ENCODE measurements around the gene ATG16L2.
A peak's percentile ranks its signal among the peaks of the same experiment; 100 is the strongest.

The ATG16L2 gene

DNA sequence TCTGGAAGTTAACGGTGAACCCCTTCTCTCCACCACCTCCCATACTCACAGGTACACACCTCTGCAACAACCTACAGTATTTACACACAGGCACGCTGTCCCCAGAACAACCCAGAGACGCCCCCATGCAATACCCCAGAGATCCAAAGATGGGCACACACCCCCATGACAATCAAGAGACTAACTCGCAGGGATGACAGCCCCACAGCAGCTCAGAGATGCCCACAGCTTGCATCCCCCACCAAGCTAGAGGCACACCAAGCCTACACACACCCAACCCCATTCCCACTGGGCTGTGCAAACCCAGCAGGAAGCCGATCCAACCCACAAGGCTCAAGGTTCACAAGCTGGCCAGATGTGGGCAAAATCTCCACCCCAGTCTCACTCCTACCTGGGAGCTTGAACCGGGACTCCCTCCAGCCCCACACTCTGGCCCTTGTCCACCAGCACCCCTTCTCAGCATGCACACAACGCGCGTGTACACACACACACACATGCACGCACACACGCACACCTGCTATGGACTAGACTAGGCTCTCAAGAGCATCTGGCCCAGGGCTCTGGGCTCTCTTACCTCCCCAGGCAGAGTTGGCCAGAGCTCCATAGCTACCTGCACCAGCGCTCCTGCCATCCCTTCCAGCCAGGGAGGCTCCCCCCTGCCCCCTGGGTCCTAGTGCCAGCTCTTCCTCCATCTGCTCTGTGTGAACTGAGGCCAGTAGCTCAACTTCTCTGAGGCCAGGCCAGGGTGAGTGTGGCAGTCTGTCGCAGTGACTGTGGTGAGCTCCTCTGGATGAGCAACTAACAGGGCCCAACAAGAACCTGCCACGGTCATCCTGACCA, 31.9 kb upstream of the ATG16L2 start:
- no peak overlapping the region for H3K27ac ChIP-seq (ENCODE audit: low read length, poor library complexity, severe bottlenecking)
- DNase-seq: no peak
- H3K4me1 ChIP-seq (ENCODE audit: control insufficient read depth, insufficient read depth, low read depth, low read length): peaks cover 40% of the 10 kb centered on the region
- H2BK15ac ChIP-seq (ENCODE audit: low read depth, poor library complexity, severe bottlenecking): no peak overlapping the region
- no peaks in the 10 kb centered on the region for H3K9me3 ChIP-seq (ENCODE audit: control insufficient read depth, low read length)
- no peak overlapping the region for H4K91ac ChIP-seq (ENCODE audit: low read length)
- H2BK5ac ChIP-seq (ENCODE audit: low read depth, low read length, poor library complexity, severe bottlenecking): no peak overlapping the region
- H2AK5ac ChIP-seq (ENCODE audit: low read length, severe bottlenecking): no peak overlapping the region
- H3K79me1 ChIP-seq (replicated peaks; ENCODE audit: low read length, poor library complexity, severe bottlenecking): no peaks in the 10 kb centered on the region
- H3K4me3 ChIP-seq (ENCODE audit: insufficient read depth in 1 of 2, low read depth in 1 of 2, low read length in 2 of 2): peak overlapping the region; percentile 64 to 66
- peaks cover 0 to 7% of the 10 kb centered on the region in 2 experiments for H3K36me3 ChIP-seq (ENCODE audit: control insufficient read depth in 1 of 2, insufficient read depth in 2 of 2, low read depth in 1 of 2, low read length in 2 of 2)
- H2BK12ac ChIP-seq (ENCODE audit: low read length in 2 of 2): no peak overlapping the region
- H3K9ac ChIP-seq (ENCODE audit: low read length): no peak overlapping the region
- no peak overlapping the region for H3K14ac ChIP-seq (ENCODE audit: low read length in 2 of 2)
- H4K8ac ChIP-seq (ENCODE audit: low read length): no peak overlapping the region
- WGBS: 36% methylated on average over 14 of the region's 14 CpGs
- H2AFZ ChIP-seq (ENCODE audit: low read depth, low read length): no peak overlapping the region
- peak overlapping the region in 1 of 2 experiments; percentile 18 for H3K18ac ChIP-seq (ENCODE audit: low read depth in 1 of 2, low read length in 2 of 2)
- no peak overlapping the region for H2BK120ac ChIP-seq (ENCODE audit: low read depth, low read length)
- peaks cover 4 to 13% of the 10 kb centered on the region in 2 experiments for H3K27me3 ChIP-seq (ENCODE audit: control insufficient read depth in 1 of 2, insufficient read depth in 1 of 2, low read length in 2 of 2)
- H3K4me2 ChIP-seq (ENCODE audit: low read length, poor library complexity, severe bottlenecking): peak overlapping the region; percentile 55
- peak overlapping the region in 1 of 2 experiments; percentile 11 for H3K23ac ChIP-seq (ENCODE audit: low read length in 2 of 2)
- H3K4ac ChIP-seq (ENCODE audit: low read depth in 1 of 2, low read length in 2 of 2): no peak overlapping the region

- H3K14ac ChIP-seq (ENCODE audit: low read length in 2 of 2): no peak overlapping the region
- no peak overlapping the region for H3K27ac ChIP-seq (ENCODE audit: low read length, poor library complexity, severe bottlenecking)
- H4K91ac ChIP-seq (ENCODE audit: low read length): no peak overlapping the region
- H3K9me3 ChIP-seq (ENCODE audit: control insufficient read depth, low read length): no peaks in the 10 kb centered on the region
- H2BK120ac ChIP-seq (ENCODE audit: low read depth, low read length): no peak overlapping the region
- peaks cover 0 to 3% of the 10 kb centered on the region in 2 experiments for H3K36me3 ChIP-seq (ENCODE audit: control insufficient read depth in 1 of 2, insufficient read depth in 2 of 2, low read depth in 1 of 2, low read length in 2 of 2)
- H2BK12ac ChIP-seq (ENCODE audit: low read length in 2 of 2): no peak overlapping the region
- H2BK5ac ChIP-seq (ENCODE audit: low read depth, low read length, poor library complexity, severe bottlenecking): no peak overlapping the region
- H3K18ac ChIP-seq (ENCODE audit: low read depth in 1 of 2, low read length in 2 of 2): no peak overlapping the region
- H2AFZ ChIP-seq (ENCODE audit: low read depth, low read length): no peak overlapping the region
- no peak overlapping the region for H2BK15ac ChIP-seq (ENCODE audit: low read depth, poor library complexity, severe bottlenecking)
- 89% methylated on average over 2 of the region's 2 CpGs for WGBS
- peaks cover 34% of the 10 kb centered on the region for H3K4me1 ChIP-seq (ENCODE audit: control insufficient read depth, insufficient read depth, low read depth, low read length)
- H2AK5ac ChIP-seq (ENCODE audit: low read length, severe bottlenecking): no peak overlapping the region
- no peak overlapping the region for H3K4me3 ChIP-seq (ENCODE audit: insufficient read depth in 1 of 2, low read depth in 1 of 2, low read length in 2 of 2)
- H3K23ac ChIP-seq (ENCODE audit: low read length in 2 of 2): no peak overlapping the region
- no peaks in the 10 kb centered on the region for H3K79me1 ChIP-seq (replicated peaks; ENCODE audit: low read length, poor library complexity, severe bottlenecking)
- no peak for DNase-seq
- H4K8ac ChIP-seq (ENCODE audit: low read length): no peak overlapping the region
- H3K9ac ChIP-seq (ENCODE audit: low read length): no peak overlapping the region
- H3K4ac ChIP-seq (ENCODE audit: low read depth in 1 of 2, low read length in 2 of 2): no peak overlapping the region
- peaks cover 4 to 13% of the 10 kb centered on the region in 2 experiments for H3K27me3 ChIP-seq (ENCODE audit: control insufficient read depth in 1 of 2, insufficient read depth in 1 of 2, low read length in 2 of 2)
- H3K4me2 ChIP-seq (ENCODE audit: low read length, poor library complexity, severe bottlenecking): no peak overlapping the region
These were observed 30.9 kb upstream of the ATG16L2 start for GRCh38 chr11:72783144-72783905.

DNA sequence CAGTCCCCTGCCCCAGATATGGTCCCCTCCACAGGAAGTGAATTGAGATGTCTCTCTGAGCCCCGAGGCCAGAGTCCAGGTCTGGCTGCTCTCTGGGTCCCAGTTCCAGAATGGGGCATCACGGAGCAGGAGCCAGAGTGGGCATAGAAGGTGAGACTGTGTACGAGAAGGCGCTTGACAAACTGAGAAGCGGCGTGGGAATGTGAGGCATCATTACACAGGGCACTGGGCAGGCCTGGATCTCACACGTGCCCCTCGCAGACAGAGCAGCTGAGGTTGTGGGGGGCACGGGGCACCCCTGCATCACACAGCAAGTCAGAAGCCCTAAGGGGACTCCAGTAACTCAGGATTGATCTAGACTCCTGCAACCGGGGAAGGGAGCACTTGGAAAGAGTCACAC, 29.5 kb upstream of the ATG16L2 start:
- Histone ChIP-seq H2BK12ac (ENCODE audit: low read length in 2 of 2) (no peak overlapping the region), H2AK5ac (ENCODE audit: low read length, severe bottlenecking) (no peak overlapping the region)
- WGBS: 82% methylated on average over 10 of the region's 10 CpGs

More for the DNA sequence above, 29.5 kb upstream of the ATG16L2 start:
- H2AFZ ChIP-seq (ENCODE audit: low read depth, low read length): no peak overlapping the region
- no peaks in the 10 kb centered on the region for H3K9me3 ChIP-seq (ENCODE audit: control insufficient read depth, low read length)
- H3K27me3 ChIP-seq (ENCODE audit: control insufficient read depth in 1 of 2, insufficient read depth in 1 of 2, low read length in 2 of 2): peaks cover 4 to 11% of the 10 kb centered on the region in 2 experiments
- no peak overlapping the region for H3K23ac ChIP-seq (ENCODE audit: low read length in 2 of 2)
- DNase-seq: no peak
- H3K4me2 ChIP-seq (ENCODE audit: low read length, poor library complexity, severe bottlenecking): no peak overlapping the region
- H3K4ac ChIP-seq (ENCODE audit: low read depth in 1 of 2, low read length in 2 of 2): no peak overlapping the region
- no peak overlapping the region for H3K14ac ChIP-seq (ENCODE audit: low read length in 2 of 2)
- H3K79me1 ChIP-seq (replicated peaks; ENCODE audit: low read length, poor library complexity, severe bottlenecking): no peaks in the 10 kb centered on the region
- H3K36me3 ChIP-seq (ENCODE audit: control insufficient read depth in 1 of 2, insufficient read depth in 2 of 2, low read depth in 1 of 2, low read length in 2 of 2): peaks cover 0 to 3% of the 10 kb centered on the region in 2 experiments
- H3K9ac ChIP-seq (ENCODE audit: low read length): no peak overlapping the region
- H2BK5ac ChIP-seq (ENCODE audit: low read depth, low read length, poor library complexity, severe bottlenecking): no peak overlapping the region
- H4K8ac ChIP-seq (ENCODE audit: low read length): no peak overlapping the region
- H4K91ac ChIP-seq (ENCODE audit: low read length): peak overlapping the region; percentile 48
- H2BK120ac ChIP-seq (ENCODE audit: low read depth, low read length): no peak overlapping the region
- peaks cover 30% of the 10 kb centered on the region for H3K4me1 ChIP-seq (ENCODE audit: control insufficient read depth, insufficient read depth, low read depth, low read length)
- peak overlapping the region; percentile 86 for H2BK15ac ChIP-seq (ENCODE audit: low read depth, poor library complexity, severe bottlenecking)
- no peak overlapping the region for H3K18ac ChIP-seq (ENCODE audit: low read depth in 1 of 2, low read length in 2 of 2)
- no peak overlapping the region for H3K27ac ChIP-seq (ENCODE audit: low read length, poor library complexity, severe bottlenecking)
- no peak overlapping the region for H3K4me3 ChIP-seq (ENCODE audit: insufficient read depth in 1 of 2, low read depth in 1 of 2, low read length in 2 of 2)

All from mesenchymal stem cell (in vitro differentiated cells and primary cell).